Esophagus muscularis mucosa (tissue), 4 donors: ENCODE results near the gene CTNNA1. TPM values are rescaled to one million over a fixed set of nuclear protein-coding genes. Genes with fewer than 3 reads are reported as not detected.

ENCODE experiments used
- DNase-seq: peaks from one replicate; pipeline ENCODE4 v3.0.0-alpha.2; 2017; ENCODE audit errors: extremely low spot score
- H3K27ac ChIP-seq, 4 donors: fragments of 200-600 bp; sonication (generic); replicated peaks in 1 of 4; 1 replicate in 3 of 4; 2 replicates in 1 of 4; pipeline ENCODE4 v1.5.1; 2016 to 2019; ENCODE audit warnings: mild to moderate bottlenecking in 1 of 4
- H3K27me3 ChIP-seq, 4 donors: fragments of 200-600 bp; sonication (generic); one replicate each; pipeline versions ENCODE4 v1.5.1 to v1.6.0; 2016 to 2019
- H3K36me3 ChIP-seq, 4 donors: fragments of 200-600 bp; sonication (generic); one replicate each; pipeline ENCODE4 v1.5.1; 2016 to 2019
- H3K4me1 ChIP-seq, 4 donors: fragments of 200-600 bp; sonication (generic); one replicate each; pipeline ENCODE4 v1.5.1; 2016 to 2019
- H3K4me3 ChIP-seq, 4 donors: fragments of 200-600 bp; sonication (generic); 1 replicate in 2 of 4; 2 replicates in 2 of 4; pipeline ENCODE4 v1.5.1; 2016 to 2019; ENCODE audit warnings: mild to moderate bottlenecking in 4 of 4, moderate library complexity in 1 of 4
- H3K9me3 ChIP-seq, 4 donors: fragments of 200-600 bp; sonication (generic); 1 replicate in 3 of 4; 2 replicates in 1 of 4; pipeline ENCODE4 v1.5.1; 2016 to 2019
- EP300 ChIP-seq: sonication (generic); formaldehyde crosslinking; IDR thresholded peaks from one replicate; pipeline ENCODE4 v1.6.1; 2017; ENCODE audit warnings: antibody characterized with exemption
- POLR2A ChIP-seq: fragments of 450-650 bp; IDR thresholded peaks from one replicate; pipeline ENCODE4 v1.6.1; 2017; ENCODE audit warnings: antibody characterized with exemption, moderate library complexity, mild to moderate bottlenecking, low read depth
- POLR2AphosphoS5 ChIP-seq, 2 donors: sonication (generic); formaldehyde crosslinking; IDR thresholded peaks; one replicate each; pipeline ENCODE4 v1.6.1; 2017; ENCODE audit warnings: antibody characterized with exemption in 2 of 2
- WGBS: methylation state at CpG from one replicate; pipeline ENCODE4 v1.1.5; 2018; 5-methylcytosine and 5-hydroxymethylcytosine counted together
- intact Hi-C: fragments of 100-400 bp; cut with DNase I; formaldehyde crosslinking; loops from one replicate; pipeline ENCODE4 v1.15.1; 2023
- total RNA-seq, 4 donors: library from RNA; depleted of rRNA; stranded (reverse); fragments of >200 nt; gene quantifications; one replicate each; pipeline versions ENCODE4 v1.1.0 to v1.2.1, GENCODE V29; 2016
- TF ChIP-seq, protein P1 (sequence below), 3 experiments: fragments of 200-600 bp in 2 of 3; fragments of 450-650 bp in 1 of 3; sonication (generic) in 2 of 3; IDR thresholded peaks; one replicate each; pipeline ENCODE4 v1.5.1; 2017 to 2019; ENCODE audit warnings: antibody characterized with exemption in 3 of 3, mild to moderate bottlenecking in 2 of 3, moderate library complexity in 1 of 3

The CTNNA1 gene
- total RNA-seq, 4 donors from 2014 or later: 335 to 423 (median 369) TPM

- Histone ChIP-seq H3K9me3 (no peaks in the 10 kb centered on the region), H3K4me3 (no peak overlapping the region), H3K27ac (no peak overlapping the region), H3K4me1 (peaks cover 16 to 24% (median 21%) of the 10 kb centered on the region in 4 donors), H3K36me3 (no peaks in the 10 kb centered on the region), H3K27me3 (no peaks in the 10 kb centered on the region)
- intact Hi-C loops: no loop called here
- TF ChIP-seq, protein P1, sequence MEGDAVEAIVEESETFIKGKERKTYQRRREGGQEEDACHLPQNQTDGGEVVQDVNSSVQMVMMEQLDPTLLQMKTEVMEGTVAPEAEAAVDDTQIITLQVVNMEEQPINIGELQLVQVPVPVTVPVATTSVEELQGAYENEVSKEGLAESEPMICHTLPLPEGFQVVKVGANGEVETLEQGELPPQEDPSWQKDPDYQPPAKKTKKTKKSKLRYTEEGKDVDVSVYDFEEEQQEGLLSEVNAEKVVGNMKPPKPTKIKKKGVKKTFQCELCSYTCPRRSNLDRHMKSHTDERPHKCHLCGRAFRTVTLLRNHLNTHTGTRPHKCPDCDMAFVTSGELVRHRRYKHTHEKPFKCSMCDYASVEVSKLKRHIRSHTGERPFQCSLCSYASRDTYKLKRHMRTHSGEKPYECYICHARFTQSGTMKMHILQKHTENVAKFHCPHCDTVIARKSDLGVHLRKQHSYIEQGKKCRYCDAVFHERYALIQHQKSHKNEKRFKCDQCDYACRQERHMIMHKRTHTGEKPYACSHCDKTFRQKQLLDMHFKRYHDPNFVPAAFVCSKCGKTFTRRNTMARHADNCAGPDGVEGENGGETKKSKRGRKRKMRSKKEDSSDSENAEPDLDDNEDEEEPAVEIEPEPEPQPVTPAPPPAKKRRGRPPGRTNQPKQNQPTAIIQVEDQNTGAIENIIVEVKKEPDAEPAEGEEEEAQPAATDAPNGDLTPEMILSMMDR (IDR thresholded peaks at IDR 0.05): no peak
- TF ChIP-seq POLR2AphosphoS5 (IDR thresholded peaks at IDR 0.05) (no peak), POLR2A (no peak), EP300 (no peak)
- WGBS: 85% methylated on average over 10 of the region's 10 CpGs
- DNase-seq: no peak
These were observed 30.6 kb upstream of the CTNNA1 start for GRCh38 chr5:138722544-138723177.

DNA sequence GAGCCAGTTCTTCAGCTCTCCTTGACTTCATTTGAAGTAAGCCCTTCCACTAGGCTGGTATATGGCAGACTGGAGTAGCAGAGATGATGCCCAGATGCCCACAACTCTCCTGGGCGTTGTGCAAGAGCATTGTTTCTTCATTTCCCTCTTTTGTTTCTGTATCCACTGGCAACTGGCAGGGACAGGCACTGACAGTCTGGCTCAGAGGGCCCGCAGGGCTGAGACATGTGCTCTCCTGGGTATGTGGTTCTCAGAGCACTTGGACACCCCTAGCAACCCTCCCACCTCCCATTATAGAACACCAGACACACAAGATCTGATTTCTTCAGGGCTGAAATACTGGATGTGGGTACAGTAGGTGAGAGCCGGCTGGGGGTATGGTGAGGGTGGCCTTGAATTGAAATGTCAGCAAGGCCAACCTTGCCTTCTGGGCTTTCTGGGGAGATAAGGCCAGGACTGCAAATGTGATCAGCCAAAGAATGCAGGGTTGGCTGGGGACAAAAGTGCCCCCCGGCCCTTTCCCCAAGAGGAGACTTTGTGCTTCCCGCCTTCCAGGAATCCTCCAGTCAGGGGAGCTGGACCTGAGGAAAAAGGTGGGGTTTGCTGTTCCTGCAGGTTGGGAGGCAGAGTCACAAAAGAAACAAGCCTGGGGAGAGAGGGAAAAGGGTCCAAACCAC, 28.6 kb upstream of the CTNNA1 start:
- 67% methylated on average over 4 of the region's 5 CpGs for WGBS

GRCh38 chr5:138725153-138725817, 27.9 kb upstream of the CTNNA1 start:
- H3K9me3 ChIP-seq: no peaks in the 10 kb centered on the region
- H3K4me3 ChIP-seq: peak overlapping the region in 2 of 4 donors; percentile 6 to 22
- peaks cover 16 to 24% (median 21%) of the 10 kb centered on the region in 4 donors for H3K4me1 ChIP-seq
- H3K27me3 ChIP-seq: no peaks in the 10 kb centered on the region
- WGBS: 48% methylated on average over 10 of the region's 12 CpGs
- TF ChIP-seq POLR2A: no peak
- TF ChIP-seq POLR2AphosphoS5 (IDR thresholded peaks at IDR 0.05): peak in 1 of 2 donors; percentile 44
- no peak for TF ChIP-seq EP300
- TF ChIP-seq, protein P1 (IDR thresholded peaks at IDR 0.05): peak in 2 of 3 experiments; percentile 7 to 24
- intact Hi-C loops: no loop called here
- peak overlapping the region; percentile 80 to 83 (median 83) for H3K27ac ChIP-seq
- H3K36me3 ChIP-seq: no peaks in the 10 kb centered on the region
- DNase-seq: no peak

More for the DNA sequence above, 28.6 kb upstream of the CTNNA1 start:
- Histone ChIP-seq H3K27ac (peak overlapping the region; percentile 80 to 83 (median 83)), H3K9me3 (no peaks in the 10 kb centered on the region), H3K4me3 (no peak overlapping the region), H3K4me1 (peaks cover 16 to 24% (median 21%) of the 10 kb centered on the region in 4 donors), H3K27me3 (no peaks in the 10 kb centered on the region), H3K36me3 (no peaks in the 10 kb centered on the region)
- TF ChIP-seq, protein P1 (IDR thresholded peaks at IDR 0.05): no peak
- TF ChIP-seq POLR2AphosphoS5 (IDR thresholded peaks at IDR 0.05): peak; percentile 25 to 41
- intact Hi-C loops: no loop called here
- no peak for DNase-seq

DNA sequence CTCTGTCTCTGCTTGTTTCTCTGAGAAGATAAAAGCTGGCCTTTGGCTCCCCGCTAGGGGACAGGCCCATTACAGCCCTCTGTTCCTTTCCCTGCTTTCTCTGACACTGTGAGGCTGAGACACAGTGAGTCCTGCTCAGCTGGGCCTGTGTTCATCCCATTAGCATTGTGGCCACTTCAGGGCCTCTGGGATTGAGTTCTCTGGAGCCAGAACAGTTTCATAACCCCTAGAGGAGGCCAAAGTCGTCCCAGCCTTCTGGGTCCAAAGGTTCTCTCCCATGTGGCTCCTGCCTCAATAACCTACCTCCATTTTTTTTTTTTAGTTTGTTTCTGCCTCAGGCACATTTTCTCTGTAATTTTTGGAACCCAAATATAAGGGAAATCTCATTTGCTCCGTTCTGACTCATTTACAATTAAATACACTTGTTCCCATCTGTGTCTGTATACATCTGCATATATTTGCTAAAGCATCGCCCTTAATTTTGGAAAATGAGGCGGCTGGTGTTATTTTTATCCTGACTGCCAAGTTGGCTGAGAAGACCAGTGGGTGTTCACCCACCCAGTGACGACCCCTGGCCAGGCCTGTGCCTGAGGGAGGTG, 27.3 kb upstream of the CTNNA1 start:
- Histone ChIP-seq H3K9me3 (no peaks in the 10 kb centered on the region), H3K36me3 (no peaks in the 10 kb centered on the region), H3K27ac (peak overlapping the region; percentile 80 to 83 (median 83)), H3K4me3 (peak overlapping the region in 2 of 4 donors; percentile 6 to 22), H3K4me1 (peaks cover 16 to 24% (median 21%) of the 10 kb centered on the region in 4 donors), H3K27me3 (no peaks in the 10 kb centered on the region)
- intact Hi-C loops: no loop called here
- 72% methylated on average over 6 of the region's 6 CpGs for WGBS
- TF ChIP-seq POLR2AphosphoS5 (IDR thresholded peaks at IDR 0.05) (no peak), EP300 (no peak), POLR2A (no peak)
- TF ChIP-seq, protein P1 (IDR thresholded peaks at IDR 0.05): no peak
- DNase-seq: no peak
